PC-9 (cell line): ENCODE measurements around the gene ZMAT1. TPM values are rescaled to one million over a fixed set of nuclear protein-coding genes. Genes with fewer than 3 reads are reported as not detected.

Experiments
- BruUV-seq: library from RNA; stranded (reverse); fragments of 400-500 nt; replicated peaks from 2 replicates; lab custom pipeline; 2021; lab: Mats Ljungman, UMichigan
- CTCF ChIA-PET: fragments of 300-600 bp; sonication (Branson Sonifier 250); formaldehyde crosslinking; loops from one replicate; lab custom pipeline; 2022; ENCODE audit warnings: antibody characterized with exemption; lab: Charles Lee
- POLR2A ChIA-PET: fragments of 300-600 bp; sonication (Branson Sonifier 250); formaldehyde crosslinking; loops from one replicate; lab custom pipeline; 2022; ENCODE audit warnings: antibody characterized with exemption; ENCODE audit not compliant: unreplicated experiment; lab: Charles Lee
- DNase-seq, 2 experiments: peaks; one replicate each; pipeline versions ENCODE4 v3.0.0 to v3.0.0-alpha.2; 2015 to 2022; ENCODE audit warnings: mixed read lengths in 1 of 2
- H2AFZ ChIP-seq: fragments of 200-600 bp; sonication (generic); 2 replicates; pipeline ENCODE4 v1.8.1; 2017; ENCODE audit warnings: antibody characterized with exemption
- H3F3A ChIP-seq: fragments of 200-600 bp; sonication (generic); 2 replicates; pipeline ENCODE4 v1.8.1; 2017; ENCODE audit warnings: antibody characterized with exemption, mild to moderate bottlenecking, low read depth; ENCODE audit not compliant: insufficient read depth
- H3K27ac ChIP-seq: fragments of 200-600 bp; sonication (generic); 2 replicates; pipeline ENCODE4 v1.6.1; 2016; ENCODE audit warnings: mixed run types
- H3K27me3 ChIP-seq: fragments of 200-600 bp; sonication (generic); 2 replicates; pipeline ENCODE4 v1.6.1; 2016; ENCODE audit warnings: low read depth, mixed run types; ENCODE audit not compliant: insufficient read depth
- H3K36me3 ChIP-seq: fragments of 200-600 bp; sonication (generic); 2 replicates; pipeline ENCODE4 v1.6.1; 2016; ENCODE audit warnings: low read depth, mixed run types
- H3K4me1 ChIP-seq: fragments of 200-600 bp; sonication (generic); replicated peaks from 2 replicates; pipeline ENCODE4 v1.6.1; 2016; ENCODE audit warnings: mixed run types; ENCODE audit not compliant: insufficient read depth
- H3K4me2 ChIP-seq: fragments of 200-600 bp; sonication (generic); 2 replicates; pipeline ENCODE4 v1.6.1; 2017; ENCODE audit warnings: mixed run types
- H3K4me3 ChIP-seq: fragments of 200-600 bp; sonication (generic); 2 replicates; pipeline ENCODE4 v1.6.1; 2016; ENCODE audit warnings: mixed run types
- H3K79me2 ChIP-seq: fragments of 200-600 bp; sonication (generic); 2 replicates; pipeline ENCODE4 v1.6.1; 2017; ENCODE audit warnings: low read depth, mixed run types
- H3K9me2 ChIP-seq: fragments of 200-600 bp; sonication (generic); 2 replicates; pipeline ENCODE4 v1.8.1; 2017; ENCODE audit warnings: mild to moderate bottlenecking; ENCODE audit not compliant: insufficient read depth
- H3K9me3 ChIP-seq: fragments of 200-600 bp; sonication (generic); 2 replicates; pipeline ENCODE4 v1.8.1; 2016; ENCODE audit warnings: low read depth; ENCODE audit not compliant: insufficient read depth
- H4K20me1 ChIP-seq: fragments of 200-600 bp; sonication (generic); 2 replicates; pipeline ENCODE4 v1.8.1; 2017; ENCODE audit not compliant: insufficient read depth
- EZH2 ChIP-seq: fragments of 200-600 bp; sonication (generic); IDR thresholded peaks from 2 replicates; pipeline ENCODE4 v1.8.0; 2017; ENCODE audit warnings: antibody characterized with exemption, low read depth
- intact Hi-C: fragments of 100-400 bp; cut with micrococcal nuclease; formaldehyde crosslinking; loops from one replicate; pipeline ENCODE4 v1.10.0; 2022; ENCODE audit not compliant: unreplicated experiment
- total RNA-seq: library from RNA; stranded (reverse); gene quantifications from 2 replicates; pipeline ENCODE4 v1.2.3, GENCODE V29; 2021
- TF ChIP-seq, protein P1 (sequence below): fragments of 200-600 bp; sonication (generic); conservative IDR thresholded peaks from 2 replicates; pipeline ENCODE4 v1.6.1; 2017; ENCODE audit warnings: mixed run types, antibody characterized with exemption, mild to moderate bottlenecking, moderate library complexity

The ZMAT1 gene
- total RNA-seq, 1 experiment from 2014 or later = not detected

DNA sequence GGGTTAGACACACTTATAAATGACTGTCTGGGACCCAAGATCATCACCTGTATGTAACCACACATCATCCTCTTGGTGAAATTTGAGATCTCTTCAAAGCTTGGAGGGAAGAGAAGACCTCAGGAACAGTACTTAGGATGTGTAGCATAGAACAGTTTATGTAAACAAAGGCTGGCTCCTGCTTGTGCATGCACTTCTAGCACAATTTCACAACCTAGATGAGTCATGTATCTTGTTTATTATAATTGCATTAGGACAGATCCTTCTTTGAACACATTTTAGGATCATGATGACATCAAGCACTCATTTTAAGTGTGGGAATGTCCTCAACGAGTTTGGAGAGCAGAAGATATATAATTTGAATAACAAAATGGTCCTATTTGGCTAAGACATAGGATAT lies 26.3 kb upstream of the ZMAT1 start:
- TF ChIP-seq, protein P1, sequence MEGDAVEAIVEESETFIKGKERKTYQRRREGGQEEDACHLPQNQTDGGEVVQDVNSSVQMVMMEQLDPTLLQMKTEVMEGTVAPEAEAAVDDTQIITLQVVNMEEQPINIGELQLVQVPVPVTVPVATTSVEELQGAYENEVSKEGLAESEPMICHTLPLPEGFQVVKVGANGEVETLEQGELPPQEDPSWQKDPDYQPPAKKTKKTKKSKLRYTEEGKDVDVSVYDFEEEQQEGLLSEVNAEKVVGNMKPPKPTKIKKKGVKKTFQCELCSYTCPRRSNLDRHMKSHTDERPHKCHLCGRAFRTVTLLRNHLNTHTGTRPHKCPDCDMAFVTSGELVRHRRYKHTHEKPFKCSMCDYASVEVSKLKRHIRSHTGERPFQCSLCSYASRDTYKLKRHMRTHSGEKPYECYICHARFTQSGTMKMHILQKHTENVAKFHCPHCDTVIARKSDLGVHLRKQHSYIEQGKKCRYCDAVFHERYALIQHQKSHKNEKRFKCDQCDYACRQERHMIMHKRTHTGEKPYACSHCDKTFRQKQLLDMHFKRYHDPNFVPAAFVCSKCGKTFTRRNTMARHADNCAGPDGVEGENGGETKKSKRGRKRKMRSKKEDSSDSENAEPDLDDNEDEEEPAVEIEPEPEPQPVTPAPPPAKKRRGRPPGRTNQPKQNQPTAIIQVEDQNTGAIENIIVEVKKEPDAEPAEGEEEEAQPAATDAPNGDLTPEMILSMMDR = no peak
- CTCF ChIA-PET = no interaction called here

DNA sequence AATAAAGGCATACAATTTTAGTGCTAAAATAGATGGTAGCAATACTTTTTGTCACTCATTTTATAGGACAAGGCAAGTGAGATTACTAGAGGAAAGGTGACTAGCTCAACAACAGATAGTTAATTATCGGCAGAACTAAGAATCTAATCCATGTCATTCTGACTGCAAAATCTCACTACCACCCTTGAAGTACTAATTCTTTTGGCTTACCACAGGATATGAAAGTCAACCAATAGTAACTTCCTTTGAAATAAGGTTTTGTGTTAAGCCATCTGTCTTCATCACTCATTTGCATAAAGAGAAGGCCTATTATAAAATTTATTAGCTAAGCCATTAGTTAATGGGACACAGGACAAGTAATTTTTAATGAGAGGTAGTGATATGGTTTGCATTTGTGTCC lies 25.3 kb upstream of the ZMAT1 start:
- CTCF ChIA-PET = no interaction called here
- POLR2A ChIA-PET = no interaction called here
- Histone ChIP-seq H3K4me1 (no peaks in the 10 kb centered on the region), H2AFZ (no peak overlapping the region), H3K79me2 (no peaks in the 10 kb centered on the region), H3K36me3 (no peaks in the 10 kb centered on the region), H3K4me2 (no peak overlapping the region), H3K9me2 (no peaks in the 10 kb centered on the region), H3K4me3 (no peak overlapping the region), H3F3A (no peaks in the 10 kb centered on the region), H4K20me1 (no peaks in the 10 kb centered on the region), H3K27me3 (no peaks in the 10 kb centered on the region), H3K27ac (no peak overlapping the region), H3K9me3 (no peaks in the 10 kb centered on the region)
- DNase-seq = no peak
- intact Hi-C loops = no loop called here
- TF ChIP-seq, protein P1 = no peak
- no peak for TF ChIP-seq EZH2
- BruUV-seq = no TSS peak

More for the DNA sequence above, 26.3 kb upstream of the ZMAT1 start:
- intact Hi-C loops = no loop called here
- H3K9me2 ChIP-seq = no peaks in the 10 kb centered on the region
- no peaks in the 10 kb centered on the region for H3K27me3 ChIP-seq
- POLR2A ChIA-PET = no interaction called here
- no peaks in the 10 kb centered on the region for H3K4me1 ChIP-seq
- H3F3A ChIP-seq = no peaks in the 10 kb centered on the region
- BruUV-seq = no TSS peak
- no peak overlapping the region for H3K4me3 ChIP-seq
- no peaks in the 10 kb centered on the region for H3K9me3 ChIP-seq
- DNase-seq = peak in 1 of 2 experiments; percentile 35
- no peaks in the 10 kb centered on the region for H3K36me3 ChIP-seq
- no peaks in the 10 kb centered on the region for H3K79me2 ChIP-seq
- no peak overlapping the region for H2AFZ ChIP-seq
- H3K4me2 ChIP-seq = no peak overlapping the region
- H3K27ac ChIP-seq = no peak overlapping the region
- no peaks in the 10 kb centered on the region for H4K20me1 ChIP-seq

DNA sequence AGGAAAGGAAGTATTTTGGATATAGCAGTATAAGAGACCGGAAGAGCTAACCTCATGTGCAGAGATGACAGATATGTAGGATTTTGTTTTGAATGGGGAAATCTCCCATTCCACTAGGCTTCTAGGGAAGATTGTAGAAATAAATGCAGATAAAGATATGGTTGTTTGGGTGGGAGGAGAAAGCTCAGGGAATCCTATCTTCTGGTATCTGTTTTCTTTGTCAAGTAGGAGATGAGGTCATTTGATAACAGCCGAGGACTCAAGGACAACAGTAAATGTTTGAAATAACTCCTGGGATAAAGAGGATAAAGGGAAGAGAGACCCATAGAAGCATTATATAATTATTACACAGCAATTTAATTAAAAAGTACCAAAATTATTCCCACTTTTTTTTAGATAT lies 24.7 kb upstream of the ZMAT1 start:
- Histone ChIP-seq H3K27ac (no peak overlapping the region), H4K20me1 (no peaks in the 10 kb centered on the region), H3K4me3 (no peak overlapping the region), H3K79me2 (no peaks in the 10 kb centered on the region), H3K36me3 (no peaks in the 10 kb centered on the region), H3K27me3 (no peaks in the 10 kb centered on the region), H3K4me2 (no peak overlapping the region), H3K4me1 (no peaks in the 10 kb centered on the region), H3K9me3 (no peaks in the 10 kb centered on the region), H3K9me2 (no peaks in the 10 kb centered on the region), H3F3A (no peaks in the 10 kb centered on the region), H2AFZ (no peak overlapping the region)
- intact Hi-C loops = no loop called here
- ChIA-PET POLR2A (no interaction called here), CTCF (no interaction called here)
- no TSS peak for BruUV-seq
- DNase-seq = no peak
- TF ChIP-seq, protein P1 = no peak
- no peak for TF ChIP-seq EZH2
